Skeletal muscle satellite cell (primary cell): Measurements from ENCODE around the gene ASAP3.
"Not testable (repeated sequence)": the region's sequence is repeated elsewhere in the genome, so short reads cannot be mapped to it uniquely, and the experiment has no call there.

Source experiments
- H3K27me3 ChIP-seq: 2 replicates; pipeline ENCODE4 v1.7.0; 2013; ENCODE audit warnings: low read length; ENCODE audit not compliant: control insufficient read depth, insufficient read depth
- H3K36me3 ChIP-seq: 2 replicates; pipeline ENCODE4 v1.7.0; 2013; ENCODE audit warnings: mild to moderate bottlenecking, control low read depth, low read length; ENCODE audit not compliant: insufficient read depth
- H3K4me1 ChIP-seq: 2 replicates; pipeline ENCODE4 v1.7.0; 2013; ENCODE audit warnings: low read length; ENCODE audit not compliant: control insufficient read depth, insufficient read depth
- H3K4me2 ChIP-seq: 2 replicates; pipeline ENCODE4 v1.7.0; 2013; ENCODE audit warnings: mild to moderate bottlenecking, low read length
- H3K4me3 ChIP-seq: 2 replicates; pipeline ENCODE4 v1.7.0; 2013; ENCODE audit warnings: low read length
- H3K9ac ChIP-seq: 2 replicates; pipeline ENCODE4 v1.7.0; 2013; ENCODE audit warnings: mild to moderate bottlenecking, low read depth, low read length, moderate library complexity
- H3K9me3 ChIP-seq: replicated peaks from 2 replicates; pipeline ENCODE4 v1.7.0; 2013; ENCODE audit warnings: mild to moderate bottlenecking, control low read depth, low read length

Gene ASAP3

GRCh38 chr1:23506376-23507107 is 22.6 kb upstream of the ASAP3 start:
- Histone ChIP-seq H3K9ac (no peak overlapping the region), H3K4me1 (no peaks in the 10 kb centered on the region), H3K4me3 (no peak overlapping the region), H3K36me3 (no peaks in the 10 kb centered on the region), H3K9me3 (no peaks in the 10 kb centered on the region), H3K27me3 (no peaks in the 10 kb centered on the region), H3K4me2 (no peak overlapping the region)

GRCh38 chr1:23505851-23506250 is 21.9 kb upstream of the ASAP3 start:
- Histone ChIP-seq H3K27me3 (no peaks in the 10 kb centered on the region), H3K4me1 (no peaks in the 10 kb centered on the region), H3K4me2 (no peak overlapping the region), H3K4me3 (no peak overlapping the region), H3K36me3 (no peaks in the 10 kb centered on the region), H3K9ac (no peak overlapping the region), H3K9me3 (no peaks in the 10 kb centered on the region)

GRCh38 chr1:23504156-23504555 is 20.2 kb upstream of the ASAP3 start:
- H3K9ac ChIP-seq, H3K4me1 ChIP-seq, H3K9me3 ChIP-seq, H3K4me2 ChIP-seq, H3K27me3 ChIP-seq, H3K4me3 ChIP-seq, H3K36me3 ChIP-seq: not testable (repeated sequence)

GRCh38 chr1:23502951-23503350 is 19.0 kb upstream of the ASAP3 start:
- Histone ChIP-seq H3K9ac (no peak overlapping the region), H3K36me3 (no peaks in the 10 kb centered on the region), H3K4me3 (no peak overlapping the region), H3K4me2 (no peak overlapping the region), H3K27me3 (no peaks in the 10 kb centered on the region), H3K9me3 (no peaks in the 10 kb centered on the region), H3K4me1 (no peaks in the 10 kb centered on the region)

GRCh38 chr1:23500466-23500865 is 16.5 kb upstream of the ASAP3 start:
- Histone ChIP-seq H3K27me3 (no peaks in the 10 kb centered on the region), H3K36me3 (no peaks in the 10 kb centered on the region), H3K4me1 (no peaks in the 10 kb centered on the region), H3K9ac (no peak overlapping the region), H3K4me3 (no peak overlapping the region), H3K4me2 (no peak overlapping the region), H3K9me3 (no peaks in the 10 kb centered on the region)

- Histone ChIP-seq H3K4me3 (no peak overlapping the region), H3K36me3 (no peaks in the 10 kb centered on the region), H3K4me2 (no peak overlapping the region), H3K9ac (no peak overlapping the region), H3K27me3 (peaks cover 13% of the 10 kb centered on the region), H3K9me3 (no peaks in the 10 kb centered on the region), H3K4me1 (no peaks in the 10 kb centered on the region)
These were observed 13.9 kb upstream of the ASAP3 start for GRCh38 chr1:23497777-23498439.

- H3K4me1 ChIP-seq: no peaks in the 10 kb centered on the region
- H3K9me3 ChIP-seq: no peaks in the 10 kb centered on the region
- H3K36me3 ChIP-seq: no peaks in the 10 kb centered on the region
- H3K4me3 ChIP-seq: no peak overlapping the region
- peaks cover 18% of the 10 kb centered on the region for H3K27me3 ChIP-seq
- no peak overlapping the region for H3K9ac ChIP-seq
- H3K4me2 ChIP-seq: no peak overlapping the region
These were observed 12.7 kb upstream of the ASAP3 start for GRCh38 chr1:23496490-23497181.

GRCh38 chr1:23494836-23495235 is 10.9 kb upstream of the ASAP3 start:
- H3K9me3 ChIP-seq, H3K4me1 ChIP-seq, H3K36me3 ChIP-seq, H3K9ac ChIP-seq, H3K4me3 ChIP-seq, H3K4me2 ChIP-seq: not testable (repeated sequence)
- H3K27me3 ChIP-seq: peaks cover 32% of the 10 kb centered on the region

- H3K4me2 ChIP-seq, H3K4me3 ChIP-seq, H3K9ac ChIP-seq, H3K36me3 ChIP-seq, H3K4me1 ChIP-seq, H3K9me3 ChIP-seq: not testable (repeated sequence)
- peaks cover 43% of the 10 kb centered on the region for H3K27me3 ChIP-seq
These were observed 8.8 kb upstream of the ASAP3 start for GRCh38 chr1:23492776-23493175.

- H3K36me3 ChIP-seq: no peaks in the 10 kb centered on the region
- no peaks in the 10 kb centered on the region for H3K4me1 ChIP-seq
- no peak overlapping the region for H3K4me3 ChIP-seq
- H3K4me2 ChIP-seq: no peak overlapping the region
- H3K27me3 ChIP-seq: peaks cover 46% of the 10 kb centered on the region
- H3K9me3 ChIP-seq: no peaks in the 10 kb centered on the region
- H3K9ac ChIP-seq: no peak overlapping the region
These were observed 8.2 kb upstream of the ASAP3 start for GRCh38 chr1:23492132-23492720.

GRCh38 chr1:23489842-23490241 is 5.9 kb upstream of the ASAP3 start:
- Histone ChIP-seq H3K9me3 (no peaks in the 10 kb centered on the region), H3K4me3 (no peak overlapping the region), H3K9ac (no peak overlapping the region)

More at GRCh38 chr1:23489842-23490241, 5.9 kb upstream of the ASAP3 start:
- Histone ChIP-seq H3K4me1 (no peaks in the 10 kb centered on the region), H3K36me3 (no peaks in the 10 kb centered on the region), H3K4me2 (no peak overlapping the region), H3K27me3 (peaks cover 45% of the 10 kb centered on the region)
